ENCODE data around the gene TARBP2. TPM values are rescaled to one million over a fixed set of nuclear protein-coding genes. Genes with fewer than 3 reads are reported as not detected.

The TARBP2 gene
- total RNA-seq, 1 experiment from 2014 or later = 82.0 TPM

DNA sequence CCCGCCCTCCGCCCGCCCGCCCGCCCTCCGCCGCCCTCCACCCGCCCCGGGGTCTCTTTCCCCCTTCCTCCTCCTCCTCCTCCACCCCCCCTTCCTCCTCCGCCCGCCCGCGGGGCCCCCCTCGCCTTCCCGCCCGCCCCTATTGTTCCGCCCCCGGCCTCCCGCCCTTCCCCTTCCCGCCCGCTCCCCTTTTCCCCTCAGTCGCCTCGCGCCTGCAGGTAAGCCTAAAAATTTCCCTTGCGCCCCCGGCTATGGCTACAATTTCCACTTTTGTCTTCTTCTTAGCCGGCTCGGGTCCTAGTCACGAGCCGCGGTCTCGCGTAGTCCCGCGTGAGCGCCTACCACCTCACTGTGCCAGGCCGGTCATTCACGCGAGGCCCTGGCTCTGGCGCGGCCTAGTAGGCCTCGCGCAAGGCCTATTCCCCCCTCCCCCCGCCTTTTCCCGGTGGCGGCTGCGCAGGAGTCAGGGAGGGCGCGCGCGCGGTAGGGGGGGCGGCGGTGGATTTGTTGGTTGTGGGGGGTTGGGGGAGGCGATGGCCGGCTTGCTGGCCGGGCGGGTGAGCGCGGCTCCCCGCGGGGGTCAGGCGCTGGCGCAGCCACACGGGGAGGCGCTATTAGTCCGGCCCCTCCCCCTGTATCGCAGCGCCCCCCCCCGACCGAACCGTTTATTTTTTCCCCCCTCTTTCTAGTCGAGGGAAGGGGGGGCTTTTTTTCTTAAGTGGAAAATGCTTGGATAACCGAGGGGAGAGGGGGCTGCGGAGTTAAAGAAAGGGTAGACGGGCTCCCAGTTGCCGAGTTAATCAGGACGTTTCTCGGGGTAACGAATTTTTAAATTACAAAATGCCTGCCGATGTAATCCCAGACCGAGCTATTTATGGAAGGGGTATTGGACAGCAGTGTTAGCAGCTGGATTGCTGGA lies 48.7 kb upstream of the TARBP2 start:
- Histone ChIP-seq H3K9me3 (ENCODE audit: low read length) (no peaks in the 10 kb centered on the region), H2AFZ (ENCODE audit: low read length) (no peak overlapping the region), H4K20me1 (ENCODE audit: low read length) (peaks cover 45% of the 10 kb centered on the region), H3K9me2 (replicated peaks; ENCODE audit: low read length) (no peaks in the 10 kb centered on the region), H3K4me3 (ENCODE audit: low read length) (peak overlapping the region; percentile 95), H3F3A (ENCODE audit: low read length, unreplicated experiment) (no peaks in the 10 kb centered on the region), H3K27ac (ENCODE audit: low read length) (peak overlapping the region; percentile 79), H3K4me1 (ENCODE audit: insufficient read depth, low read length) (peaks cover 12% of the 10 kb centered on the region), H3K4me2 (ENCODE audit: low read length) (peak overlapping the region; percentile 94), H3K27me3 (ENCODE audit: low read length) (no peaks in the 10 kb centered on the region), H3K36me3 (ENCODE audit: low read depth, low read length) (peaks cover 47% of the 10 kb centered on the region), H3K79me2 (ENCODE audit: low read length) (peaks cover 53% of the 10 kb centered on the region), H3K9ac (ENCODE audit: low read length) (peak overlapping the region; percentile 99)
- POLR2A ChIA-PET (ENCODE audit: unreplicated experiment) = no interaction called here
- intact Hi-C loops (cut with micrococcal nuclease) = loop anchor here (1.0 kb wide), 1 partner anchor 24 kb away; no protein-coding TSS in a partner anchor
- ATAC-seq = peak; percentile 48
- CTCF ChIA-PET = interaction anchor here (1.2 kb wide), 1 partner anchor 31 kb away, joined by 4 read pairs; no protein-coding TSS in a partner anchor
- no TSS peak for BruUV-seq (replicated peaks)
- peak; percentile 64 for DNase-seq
- TF ChIP-seq, protein P1, sequence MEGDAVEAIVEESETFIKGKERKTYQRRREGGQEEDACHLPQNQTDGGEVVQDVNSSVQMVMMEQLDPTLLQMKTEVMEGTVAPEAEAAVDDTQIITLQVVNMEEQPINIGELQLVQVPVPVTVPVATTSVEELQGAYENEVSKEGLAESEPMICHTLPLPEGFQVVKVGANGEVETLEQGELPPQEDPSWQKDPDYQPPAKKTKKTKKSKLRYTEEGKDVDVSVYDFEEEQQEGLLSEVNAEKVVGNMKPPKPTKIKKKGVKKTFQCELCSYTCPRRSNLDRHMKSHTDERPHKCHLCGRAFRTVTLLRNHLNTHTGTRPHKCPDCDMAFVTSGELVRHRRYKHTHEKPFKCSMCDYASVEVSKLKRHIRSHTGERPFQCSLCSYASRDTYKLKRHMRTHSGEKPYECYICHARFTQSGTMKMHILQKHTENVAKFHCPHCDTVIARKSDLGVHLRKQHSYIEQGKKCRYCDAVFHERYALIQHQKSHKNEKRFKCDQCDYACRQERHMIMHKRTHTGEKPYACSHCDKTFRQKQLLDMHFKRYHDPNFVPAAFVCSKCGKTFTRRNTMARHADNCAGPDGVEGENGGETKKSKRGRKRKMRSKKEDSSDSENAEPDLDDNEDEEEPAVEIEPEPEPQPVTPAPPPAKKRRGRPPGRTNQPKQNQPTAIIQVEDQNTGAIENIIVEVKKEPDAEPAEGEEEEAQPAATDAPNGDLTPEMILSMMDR (conservative IDR thresholded peaks at IDR 0.05; ENCODE audit: low read depth, low read length) = peak; percentile 63
- no peak for TF ChIP-seq EZH2 (IDR thresholded peaks at IDR 0.05; ENCODE audit: low read length, unreplicated experiment)

DNA sequence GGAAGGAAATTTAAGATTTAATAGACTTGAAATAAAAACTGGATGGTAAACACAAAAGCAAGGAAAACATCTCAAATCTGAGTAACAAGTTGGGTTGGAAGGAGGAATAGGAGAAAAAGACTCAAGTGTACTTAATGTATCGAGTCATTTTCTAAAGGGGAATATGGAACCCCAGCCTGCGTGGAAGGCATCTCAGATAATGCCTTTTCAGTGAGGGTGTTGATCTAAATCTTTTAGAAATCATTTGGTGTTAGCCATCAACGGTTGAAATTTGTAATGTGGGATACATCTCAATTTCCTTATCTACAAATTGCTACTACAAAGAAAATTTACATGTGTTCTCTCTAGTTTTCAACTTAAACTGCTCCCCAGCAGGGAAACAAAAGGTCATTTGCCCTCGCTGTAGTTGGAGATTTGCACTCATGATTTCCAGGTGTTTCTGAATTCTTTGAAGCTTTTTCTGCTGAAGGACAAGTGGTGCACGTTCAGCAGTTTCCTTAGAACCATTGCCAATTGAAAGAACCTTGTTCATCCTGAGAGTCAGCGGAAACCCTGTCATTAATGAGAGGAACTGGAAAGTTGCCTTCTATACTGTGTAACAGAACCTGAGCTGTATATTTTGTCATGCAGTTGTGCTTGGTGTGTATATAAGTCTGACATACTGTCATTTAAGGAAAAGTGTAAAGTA lies 47.0 kb upstream of the TARBP2 start:
- no TSS peak for BruUV-seq (replicated peaks)
- DNase-seq (no peak), ATAC-seq (no peak)
- peaks cover 64% of the 10 kb centered on the region for H3K79me2 ChIP-seq (ENCODE audit: low read length)
- H3K27me3 ChIP-seq (ENCODE audit: low read length) = no peaks in the 10 kb centered on the region
- peak overlapping the region; percentile 95 for H3K4me3 ChIP-seq (ENCODE audit: low read length)
- intact Hi-C loops (cut with micrococcal nuclease) = no loop called here
- CTCF ChIA-PET = no interaction called here
- peaks cover 12% of the 10 kb centered on the region for H3K4me1 ChIP-seq (ENCODE audit: insufficient read depth, low read length)
- POLR2A ChIA-PET (ENCODE audit: unreplicated experiment) = no interaction called here
- H3K4me2 ChIP-seq (ENCODE audit: low read length) = peak overlapping the region; percentile 94
- TF ChIP-seq, protein P1 (conservative IDR thresholded peaks at IDR 0.05; ENCODE audit: low read depth, low read length) = no peak
- TF ChIP-seq EZH2phosphoT487 (IDR thresholded peaks at IDR 0.05; ENCODE audit: borderline replicate concordance, low read length) (no peak), EZH2 (IDR thresholded peaks at IDR 0.05; ENCODE audit: low read length, unreplicated experiment) (no peak)
- H3K9me3 ChIP-seq (ENCODE audit: low read length) = no peaks in the 10 kb centered on the region
- peaks cover 59% of the 10 kb centered on the region for H3K36me3 ChIP-seq (ENCODE audit: low read depth, low read length)
- no peak overlapping the region for H3K27ac ChIP-seq (ENCODE audit: low read length)
- no peak overlapping the region for H2AFZ ChIP-seq (ENCODE audit: low read length)
- H3K9ac ChIP-seq (ENCODE audit: low read length) = peak overlapping the region; percentile 99; the same call in 1 of the 2 replicates
- H4K20me1 ChIP-seq (ENCODE audit: low read length) = peaks cover 51% of the 10 kb centered on the region
- no peaks in the 10 kb centered on the region for H3F3A ChIP-seq (ENCODE audit: low read length, unreplicated experiment)
- no peaks in the 10 kb centered on the region for H3K9me2 ChIP-seq (replicated peaks; ENCODE audit: low read length)

Data from PC-3 (cell line).